HCT116 (cell line): ENCODE data around the gene CD200R1L. TPM values are rescaled to one million over a fixed set of nuclear protein-coding genes. Genes with fewer than 3 reads are reported as not detected.

Experiments used
- ATAC-seq: fragments of 200-7000 bp; cut with Tn5 transposase; 2 replicates; pipeline ENCODE4 v1.9.1; 2020; ENCODE audit warnings: mild to moderate bottlenecking, moderate library complexity
- BruUV-seq: library from RNA; stranded (reverse); fragments of 400-500 nt; replicated peaks from 2 replicates; lab custom pipeline; 2021; lab: Mats Ljungman, UMichigan
- CTCF ChIA-PET: fragments of 300-600 bp; sonication (Branson Sonifier 250); formaldehyde crosslinking; loops from one replicate; lab custom pipeline; 2021; ENCODE audit warnings: antibody characterized with exemption; lab: Charles Lee
- POLR2A ChIA-PET: fragments of 300-600, 350-600 bp; sonication (Branson Sonifier 250); formaldehyde crosslinking; loops from one replicate; lab custom pipeline; 2021; ENCODE audit warnings: antibody characterized with exemption; lab: Charles Lee
- RAD21 ChIA-PET, 2 experiments: fragments of 300-600 bp; sonication (Branson Sonifier 250); formaldehyde crosslinking; loops; one replicate each; lab custom pipeline; 2023; ENCODE audit warnings: low total read pairs in 2 of 2; ENCODE audit not compliant: uncharacterized antibody in 2 of 2, unreplicated experiment in 2 of 2, low non-redundant PET in 1 of 2; lab: Charles Lee
- DNase-seq: peaks from one replicate; pipeline ENCODE4 v3.0.0-alpha.2; 2010; ENCODE audit warnings: low read depth, low spot score
- H2AFZ ChIP-seq: fragments of 200-600 bp; shearing (Covaris generic), sonication (generic); 2 replicates; pipeline ENCODE4 v1.6.1; 2017; ENCODE audit warnings: low read depth, mixed run types, mixed read lengths, antibody characterized with exemption, low read length; ENCODE audit not compliant: poor library complexity, severe bottlenecking
- H3K27ac ChIP-seq: 2 replicates; pipeline ENCODE4 v1.5.1; 2012; ENCODE audit warnings: low read depth, low read length
- H3K27me3 ChIP-seq: fragments of 200-600 bp; sonication (generic); 2 replicates; pipeline ENCODE4 v1.6.1; 2016; ENCODE audit warnings: mixed run types, low read length, mixed read lengths; ENCODE audit not compliant: insufficient read depth
- H3K36me3 ChIP-seq, 2 experiments: fragments of 200-500 bp in 1 of 2; fragments of 200-600 bp in 1 of 2; sonication (Bioruptor generic) in 1 of 2; sonication (generic) in 1 of 2; 2 replicates each; pipeline versions ENCODE4 v1.5.1 to v1.6.1; 2014 to 2016; ENCODE audit warnings: low read length in 2 of 2, inconsistent platforms in 1 of 2, mixed read lengths in 1 of 2, mixed run types in 1 of 2; ENCODE audit not compliant: insufficient read depth in 2 of 2, control insufficient read depth in 1 of 2
- H3K4me1 ChIP-seq, 2 experiments: fragments of 200-600 bp in 1 of 2; sonication (generic) in 1 of 2; 2 replicates each; pipeline versions ENCODE4 v1.5.1 to v1.6.1; 2012 to 2017; ENCODE audit warnings: low read length in 2 of 2, inconsistent platforms in 1 of 2, mild to moderate bottlenecking in 1 of 2, mixed read lengths in 1 of 2, mixed run types in 1 of 2, moderate library complexity in 1 of 2; ENCODE audit not compliant: insufficient read depth in 2 of 2, control insufficient read depth in 1 of 2
- H3K4me2 ChIP-seq: fragments of 200-600 bp; sonication (generic); 2 replicates; pipeline ENCODE4 v1.6.1; 2017; ENCODE audit warnings: mixed run types, low read length, mixed read lengths
- H3K4me3 ChIP-seq, 2 experiments: fragments of 200-600 bp in 1 of 2; sonication (generic) in 1 of 2; replicated peaks in 1 of 2; 2 replicates each; pipeline ENCODE4 v1.5.1; 2011 to 2016; ENCODE audit warnings: low read length in 2 of 2, control low read depth in 1 of 2, low read depth in 1 of 2, mild to moderate bottlenecking in 1 of 2, mixed read lengths in 1 of 2, mixed run types in 1 of 2
- H3K79me2 ChIP-seq: fragments of 200-600 bp; sonication (generic); 2 replicates; pipeline ENCODE4 v1.6.1; 2017; ENCODE audit warnings: mild to moderate bottlenecking, mixed run types, low read length, moderate library complexity, mixed read lengths; ENCODE audit not compliant: insufficient read depth
- H3K9ac ChIP-seq: fragments of 200-600 bp; sonication (generic); 2 replicates; pipeline ENCODE4 v1.6.1; 2016; ENCODE audit warnings: low read length, mixed read lengths
- H3K9me2 ChIP-seq: fragments of 200-600 bp; sonication (generic), shearing (Covaris generic); 2 replicates; pipeline ENCODE4 v1.6.1; 2017; ENCODE audit warnings: mixed run types, mild to moderate bottlenecking, moderate library complexity; ENCODE audit not compliant: insufficient read depth
- H3K9me3 ChIP-seq, 2 experiments: fragments of 200-500 bp in 1 of 2; fragments of 200-600 bp in 1 of 2; sonication (Bioruptor generic) in 1 of 2; sonication (generic) in 1 of 2; 2 replicates each; pipeline ENCODE4 v1.6.1; 2014 to 2017; ENCODE audit warnings: low read length in 2 of 2, mixed read lengths in 2 of 2, inconsistent platforms in 1 of 2, low read depth in 1 of 2, mild to moderate bottlenecking in 1 of 2, mixed run types in 1 of 2, moderate library complexity in 1 of 2; ENCODE audit not compliant: control insufficient read depth in 1 of 2, insufficient read depth in 1 of 2
- H4K20me1 ChIP-seq: fragments of 200-600 bp; sonication (generic), shearing (Covaris generic); 2 replicates; pipeline ENCODE4 v1.6.1; 2017; ENCODE audit warnings: mixed run types, mild to moderate bottlenecking, moderate library complexity; ENCODE audit not compliant: insufficient read depth
- CBX3 ChIP-seq: IDR thresholded peaks from 2 replicates; pipeline ENCODE4 v1.6.1; 2012; ENCODE audit warnings: low read depth
- ELF1 ChIP-seq: IDR thresholded peaks from 2 replicates; pipeline ENCODE4 v1.6.1; 2012; ENCODE audit warnings: low read depth, borderline replicate concordance
- EZH2phosphoT487 ChIP-seq: fragments of 200-600 bp; IDR thresholded peaks from 2 replicates; pipeline ENCODE4 v1.6.1; 2018; ENCODE audit warnings: antibody characterized with exemption, borderline replicate concordance
- JUND ChIP-seq: IDR thresholded peaks from 2 replicates; pipeline ENCODE4 v1.6.1; 2012
- POLR2A ChIP-seq: IDR thresholded peaks from 2 replicates; pipeline ENCODE4 v1.7.0; 2011; ENCODE audit warnings: borderline replicate concordance; ENCODE audit not compliant: insufficient read depth, insufficient read length; ENCODE audit errors: extremely low read depth
- POLR2AphosphoS5 ChIP-seq: IDR thresholded peaks from 2 replicates; pipeline ENCODE4 v1.6.1; 2011; ENCODE audit warnings: mild to moderate bottlenecking, low read depth, low read length, moderate library complexity
- RAD21 ChIP-seq: IDR thresholded peaks from 2 replicates; pipeline ENCODE4 v1.6.1; 2012; ENCODE audit warnings: low read depth, mild to moderate bottlenecking
- SIN3A ChIP-seq: IDR thresholded peaks from 2 replicates; pipeline ENCODE4 v1.6.1; 2012; ENCODE audit warnings: low read depth
- SP1 ChIP-seq: IDR thresholded peaks from 2 replicates; pipeline ENCODE4 v1.6.1; 2012; ENCODE audit warnings: low read depth
- SRF ChIP-seq: IDR thresholded peaks from 2 replicates; pipeline ENCODE4 v1.6.1; 2012; ENCODE audit warnings: low read depth
- TCF7L2 ChIP-seq: IDR thresholded peaks from 2 replicates; pipeline ENCODE4 v1.7.0; 2011; ENCODE audit warnings: borderline replicate concordance, inconsistent platforms; ENCODE audit not compliant: insufficient read depth, insufficient read length; ENCODE audit errors: extremely low read depth
- ZFX ChIP-seq: fragments of 450-650 bp; IDR thresholded peaks from 2 replicates; pipeline ENCODE4 v1.6.1; 2017
- intact Hi-C: fragments of 100-400 bp; cut with micrococcal nuclease; formaldehyde crosslinking; loops from 2 replicates; pipeline ENCODE4 v1.10.0; 2022
- total RNA-seq: library from RNA; stranded (reverse); gene quantifications from one replicate; pipeline ENCODE4 v1.2.1, GENCODE V29; 2021; ENCODE audit not compliant: unreplicated experiment
- TF ChIP-seq, protein P1 (sequence below), 3 experiments: fragments of 200-600 bp in 1 of 3; sonication (generic) in 1 of 3; IDR thresholded peaks in 2 of 3; conservative IDR thresholded peaks in 1 of 3; 2 replicates each; pipeline ENCODE4 v1.5.1; 2012 to 2017; ENCODE audit warnings: low read depth in 2 of 3, low read length in 2 of 3, antibody characterized with exemption in 1 of 3, borderline replicate concordance in 1 of 3, control low read depth in 1 of 3, mild to moderate bottlenecking in 1 of 3, mixed read lengths in 1 of 3, mixed run types in 1 of 3, moderate library complexity in 1 of 3; ENCODE audit not compliant: insufficient read depth in 1 of 3
- TF ChIP-seq, protein P2 (sequence below): IDR thresholded peaks from 2 replicates; pipeline ENCODE4 v1.6.1; 2012
- TF ChIP-seq, protein P3 (sequence below): IDR thresholded peaks from 2 replicates; pipeline ENCODE4 v1.6.1; 2012
- TF ChIP-seq, protein P4 (sequence below): IDR thresholded peaks from 2 replicates; pipeline ENCODE4 v1.6.1; 2011; ENCODE audit warnings: mild to moderate bottlenecking, low read length, moderate library complexity; ENCODE audit not compliant: insufficient replicate concordance; ENCODE audit errors: extremely low read depth
- TF ChIP-seq, protein P5 (sequence below): IDR thresholded peaks from 2 replicates; pipeline ENCODE4 v1.6.1; 2012; ENCODE audit warnings: low read depth

Gene CD200R1L
- total RNA-seq, 1 experiment from 2014 or later: not detected

DNA sequence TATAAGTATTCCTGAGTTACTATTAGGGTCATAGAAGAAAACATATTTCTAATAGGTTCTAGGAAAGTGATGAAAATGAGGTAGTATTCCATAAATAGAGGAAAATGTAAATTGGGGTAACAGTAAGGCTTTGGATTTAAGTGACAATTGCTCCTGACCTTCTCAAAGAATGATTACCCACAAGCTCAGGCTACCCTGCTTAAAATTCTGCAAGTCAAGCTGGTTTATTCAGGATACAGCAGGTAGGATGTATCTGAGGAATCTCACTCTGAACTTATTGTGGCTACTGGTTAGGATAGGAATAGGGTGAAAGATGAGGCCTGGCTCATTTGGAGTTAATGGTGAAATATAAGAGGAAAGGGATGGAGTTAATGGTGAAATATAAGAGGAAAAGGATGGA is 67.7 kb downstream of the CD200R1L start:
- CTCF ChIA-PET: interaction anchor here (2.8 kb wide), 1 partner anchor 44 kb away, joined by 7 read pairs; no protein-coding TSS in a partner anchor

More for the DNA sequence above, 67.7 kb downstream of the CD200R1L start:
- no peak for TF ChIP-seq SP1
- TF ChIP-seq, protein P1, sequence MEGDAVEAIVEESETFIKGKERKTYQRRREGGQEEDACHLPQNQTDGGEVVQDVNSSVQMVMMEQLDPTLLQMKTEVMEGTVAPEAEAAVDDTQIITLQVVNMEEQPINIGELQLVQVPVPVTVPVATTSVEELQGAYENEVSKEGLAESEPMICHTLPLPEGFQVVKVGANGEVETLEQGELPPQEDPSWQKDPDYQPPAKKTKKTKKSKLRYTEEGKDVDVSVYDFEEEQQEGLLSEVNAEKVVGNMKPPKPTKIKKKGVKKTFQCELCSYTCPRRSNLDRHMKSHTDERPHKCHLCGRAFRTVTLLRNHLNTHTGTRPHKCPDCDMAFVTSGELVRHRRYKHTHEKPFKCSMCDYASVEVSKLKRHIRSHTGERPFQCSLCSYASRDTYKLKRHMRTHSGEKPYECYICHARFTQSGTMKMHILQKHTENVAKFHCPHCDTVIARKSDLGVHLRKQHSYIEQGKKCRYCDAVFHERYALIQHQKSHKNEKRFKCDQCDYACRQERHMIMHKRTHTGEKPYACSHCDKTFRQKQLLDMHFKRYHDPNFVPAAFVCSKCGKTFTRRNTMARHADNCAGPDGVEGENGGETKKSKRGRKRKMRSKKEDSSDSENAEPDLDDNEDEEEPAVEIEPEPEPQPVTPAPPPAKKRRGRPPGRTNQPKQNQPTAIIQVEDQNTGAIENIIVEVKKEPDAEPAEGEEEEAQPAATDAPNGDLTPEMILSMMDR (IDR thresholded peaks at IDR 0.05 in 2 of 3, conservative IDR thresholded peaks at IDR 0.05 in 1 of 3; ENCODE audit: borderline replicate concordance in 1 of 3, insufficient read depth in 1 of 3, low read depth in 2 of 3, low read length in 2 of 3): no peak
- TF ChIP-seq, protein P2, sequence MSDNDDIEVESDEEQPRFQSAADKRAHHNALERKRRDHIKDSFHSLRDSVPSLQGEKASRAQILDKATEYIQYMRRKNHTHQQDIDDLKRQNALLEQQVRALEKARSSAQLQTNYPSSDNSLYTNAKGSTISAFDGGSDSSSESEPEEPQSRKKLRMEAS: no peak
- no peak for TF ChIP-seq POLR2AphosphoS5
- no peak for TF ChIP-seq TCF7L2
- no peak for TF ChIP-seq SIN3A
- TF ChIP-seq ZFX: no peak
- no peak for TF ChIP-seq POLR2A
- TF ChIP-seq, protein P3, sequence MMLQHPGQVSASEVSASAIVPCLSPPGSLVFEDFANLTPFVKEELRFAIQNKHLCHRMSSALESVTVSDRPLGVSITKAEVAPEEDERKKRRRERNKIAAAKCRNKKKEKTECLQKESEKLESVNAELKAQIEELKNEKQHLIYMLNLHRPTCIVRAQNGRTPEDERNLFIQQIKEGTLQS: no peak
- no peak for TF ChIP-seq SRF
- no peak for TF ChIP-seq JUND
- TF ChIP-seq EZH2phosphoT487: no peak
- TF ChIP-seq, protein P4, sequence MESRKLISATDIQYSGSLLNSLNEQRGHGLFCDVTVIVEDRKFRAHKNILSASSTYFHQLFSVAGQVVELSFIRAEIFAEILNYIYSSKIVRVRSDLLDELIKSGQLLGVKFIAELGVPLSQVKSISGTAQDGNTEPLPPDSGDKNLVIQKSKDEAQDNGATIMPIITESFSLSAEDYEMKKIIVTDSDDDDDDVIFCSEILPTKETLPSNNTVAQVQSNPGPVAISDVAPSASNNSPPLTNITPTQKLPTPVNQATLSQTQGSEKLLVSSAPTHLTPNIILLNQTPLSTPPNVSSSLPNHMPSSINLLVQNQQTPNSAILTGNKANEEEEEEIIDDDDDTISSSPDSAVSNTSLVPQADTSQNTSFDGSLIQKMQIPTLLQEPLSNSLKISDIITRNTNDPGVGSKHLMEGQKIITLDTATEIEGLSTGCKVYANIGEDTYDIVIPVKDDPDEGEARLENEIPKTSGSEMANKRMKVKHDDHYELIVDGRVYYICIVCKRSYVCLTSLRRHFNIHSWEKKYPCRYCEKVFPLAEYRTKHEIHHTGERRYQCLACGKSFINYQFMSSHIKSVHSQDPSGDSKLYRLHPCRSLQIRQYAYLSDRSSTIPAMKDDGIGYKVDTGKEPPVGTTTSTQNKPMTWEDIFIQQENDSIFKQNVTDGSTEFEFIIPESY: no peak
- no peak for TF ChIP-seq ELF1
- TF ChIP-seq RAD21: no peak
- TF ChIP-seq, protein P5, sequence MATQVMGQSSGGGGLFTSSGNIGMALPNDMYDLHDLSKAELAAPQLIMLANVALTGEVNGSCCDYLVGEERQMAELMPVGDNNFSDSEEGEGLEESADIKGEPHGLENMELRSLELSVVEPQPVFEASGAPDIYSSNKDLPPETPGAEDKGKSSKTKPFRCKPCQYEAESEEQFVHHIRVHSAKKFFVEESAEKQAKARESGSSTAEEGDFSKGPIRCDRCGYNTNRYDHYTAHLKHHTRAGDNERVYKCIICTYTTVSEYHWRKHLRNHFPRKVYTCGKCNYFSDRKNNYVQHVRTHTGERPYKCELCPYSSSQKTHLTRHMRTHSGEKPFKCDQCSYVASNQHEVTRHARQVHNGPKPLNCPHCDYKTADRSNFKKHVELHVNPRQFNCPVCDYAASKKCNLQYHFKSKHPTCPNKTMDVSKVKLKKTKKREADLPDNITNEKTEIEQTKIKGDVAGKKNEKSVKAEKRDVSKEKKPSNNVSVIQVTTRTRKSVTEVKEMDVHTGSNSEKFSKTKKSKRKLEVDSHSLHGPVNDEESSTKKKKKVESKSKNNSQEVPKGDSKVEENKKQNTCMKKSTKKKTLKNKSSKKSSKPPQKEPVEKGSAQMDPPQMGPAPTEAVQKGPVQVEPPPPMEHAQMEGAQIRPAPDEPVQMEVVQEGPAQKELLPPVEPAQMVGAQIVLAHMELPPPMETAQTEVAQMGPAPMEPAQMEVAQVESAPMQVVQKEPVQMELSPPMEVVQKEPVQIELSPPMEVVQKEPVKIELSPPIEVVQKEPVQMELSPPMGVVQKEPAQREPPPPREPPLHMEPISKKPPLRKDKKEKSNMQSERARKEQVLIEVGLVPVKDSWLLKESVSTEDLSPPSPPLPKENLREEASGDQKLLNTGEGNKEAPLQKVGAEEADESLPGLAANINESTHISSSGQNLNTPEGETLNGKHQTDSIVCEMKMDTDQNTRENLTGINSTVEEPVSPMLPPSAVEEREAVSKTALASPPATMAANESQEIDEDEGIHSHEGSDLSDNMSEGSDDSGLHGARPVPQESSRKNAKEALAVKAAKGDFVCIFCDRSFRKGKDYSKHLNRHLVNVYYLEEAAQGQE: no peak
- no peak for TF ChIP-seq CBX3
- Histone ChIP-seq H4K20me1 (no peaks in the 10 kb centered on the region), H3K79me2 (no peaks in the 10 kb centered on the region), H3K9me3 (no peaks in the 10 kb centered on the region), H2AFZ (no peak overlapping the region), H3K36me3 (no peaks in the 10 kb centered on the region), H3K4me3 (no peak overlapping the region), H3K9ac (no peak overlapping the region), H3K27ac (no peak overlapping the region), H3K4me1 (peaks cover 0 to 4% of the 10 kb centered on the region in 2 experiments; a peak in 3 of 4 replicates), H3K4me2 (no peak overlapping the region), H3K27me3 (no peaks in the 10 kb centered on the region), H3K9me2 (no peaks in the 10 kb centered on the region)
- intact Hi-C loops: no loop called here
- ChIA-PET POLR2A (no interaction called here), RAD21 (no interaction called here)
- no TSS peak for BruUV-seq
- DNase-seq (no peak), ATAC-seq (no peak)
